GM18868 (cell line): ENCODE data around the gene RPL10A.

Experiments used
- ATAC-seq: cut with Tn5 transposase; IDR thresholded peaks from one replicate; pipeline ENCODE4 v1.9.1; 2021; ENCODE audit warnings: mild to moderate bottlenecking, moderate library complexity; ENCODE audit not compliant: unreplicated experiment

The RPL10A gene

DNA sequence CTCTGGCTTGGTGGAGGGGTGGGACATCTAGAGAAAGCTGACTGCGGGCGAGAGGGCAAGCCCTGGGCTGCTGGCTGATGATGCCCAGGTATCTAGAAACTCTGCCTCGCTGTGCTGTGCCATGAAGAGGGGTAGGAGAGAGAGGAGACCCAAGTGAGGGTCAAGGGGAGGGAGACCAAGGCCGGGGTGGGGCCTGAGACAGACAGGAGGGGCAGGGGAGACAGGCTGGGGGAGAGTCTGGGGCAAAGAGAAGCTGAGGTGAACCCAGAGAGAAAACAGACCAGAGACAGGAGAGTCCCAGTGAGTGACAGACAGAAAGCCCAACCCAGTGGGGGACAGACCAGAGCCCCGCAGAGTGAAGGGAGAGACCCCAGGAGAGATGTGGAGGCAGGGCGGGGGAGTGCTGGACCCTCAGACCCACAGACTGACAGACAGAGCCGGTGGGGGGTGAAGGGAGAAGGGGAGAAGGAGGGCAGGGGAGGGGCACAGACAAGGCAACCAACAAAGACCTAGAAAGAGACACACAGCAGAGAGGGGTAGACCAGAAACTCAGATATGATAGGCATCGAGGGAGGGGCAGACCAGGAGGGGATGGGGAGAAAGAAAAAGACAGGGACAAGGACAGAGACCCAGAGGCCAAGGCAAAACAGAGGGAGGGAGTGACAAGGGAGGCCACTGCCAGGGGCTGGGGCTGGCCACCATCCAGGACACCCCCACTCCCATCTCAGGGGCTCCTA is 22.8 kb downstream of the RPL10A start:
- ATAC-seq: no peak

DNA sequence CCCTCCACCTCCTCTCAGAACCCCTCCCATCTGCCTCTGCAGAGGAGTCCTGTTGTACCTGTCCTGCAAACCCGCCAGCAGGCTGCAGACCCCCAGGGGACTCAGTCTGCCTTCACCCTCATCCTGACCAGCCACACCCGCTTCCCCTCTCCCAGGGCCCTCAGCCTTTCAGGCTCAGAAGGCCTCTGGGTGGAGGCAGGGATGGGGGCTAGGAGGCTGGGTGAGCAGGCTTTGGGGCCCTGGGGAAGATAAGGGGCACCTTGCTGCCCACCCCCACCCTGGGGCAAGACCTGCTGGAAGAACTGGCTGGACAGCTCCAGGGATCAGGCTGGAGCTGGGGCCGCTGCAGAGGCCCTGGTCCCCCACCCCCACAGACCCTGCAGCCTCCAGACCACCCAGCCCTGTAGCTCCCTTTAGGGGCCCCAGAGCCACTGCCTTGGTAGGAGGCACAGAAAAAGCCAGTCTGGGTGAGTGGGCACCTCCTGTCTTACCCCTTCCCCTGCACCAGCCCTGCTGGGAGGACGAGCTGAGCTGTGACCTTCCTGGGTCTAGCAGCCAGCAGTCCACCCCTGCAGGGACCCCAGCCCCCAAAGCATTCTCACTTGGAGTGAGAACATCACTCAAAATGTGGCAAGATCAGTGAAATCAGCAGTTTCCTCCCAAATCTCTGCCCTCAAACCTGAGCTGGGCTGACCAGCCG is 23.5 kb downstream of the RPL10A start:
- no peak for ATAC-seq

DNA sequence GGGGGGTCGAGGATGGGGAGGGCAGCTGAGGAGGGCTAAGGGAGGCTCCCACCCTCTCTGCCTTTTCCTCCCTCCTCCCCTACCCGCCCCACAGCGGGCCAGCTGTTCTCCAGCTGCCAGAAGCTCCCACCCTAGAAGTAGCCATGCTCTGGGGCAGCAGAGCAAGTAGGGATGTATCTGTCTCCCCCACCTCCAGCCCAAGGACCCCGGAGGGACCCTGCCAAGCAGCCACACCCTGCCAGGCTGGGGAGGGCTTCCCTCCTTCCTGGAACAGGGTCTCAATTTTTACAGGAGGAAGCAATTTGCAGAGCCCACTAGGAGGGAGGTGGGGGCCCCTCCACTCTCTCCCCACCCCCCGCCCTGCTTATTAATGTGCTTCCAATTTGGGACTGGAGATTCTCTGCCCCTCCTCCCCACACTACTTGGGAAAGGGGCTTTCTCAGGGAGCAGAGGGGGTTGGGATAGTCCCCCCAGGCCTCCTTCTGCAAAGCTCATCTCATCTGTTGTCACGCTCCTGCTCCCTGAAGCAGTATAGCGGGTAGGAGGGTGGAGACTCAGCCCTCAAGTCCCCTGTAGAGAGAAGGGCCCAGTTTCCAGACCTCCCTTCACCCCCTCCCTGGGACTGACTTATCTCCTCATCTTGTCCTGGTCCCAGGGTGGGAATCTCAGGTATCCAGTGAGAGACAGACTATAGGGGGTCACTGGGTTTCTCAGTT is 24.2 kb downstream of the RPL10A start:
- no peak for ATAC-seq

DNA sequence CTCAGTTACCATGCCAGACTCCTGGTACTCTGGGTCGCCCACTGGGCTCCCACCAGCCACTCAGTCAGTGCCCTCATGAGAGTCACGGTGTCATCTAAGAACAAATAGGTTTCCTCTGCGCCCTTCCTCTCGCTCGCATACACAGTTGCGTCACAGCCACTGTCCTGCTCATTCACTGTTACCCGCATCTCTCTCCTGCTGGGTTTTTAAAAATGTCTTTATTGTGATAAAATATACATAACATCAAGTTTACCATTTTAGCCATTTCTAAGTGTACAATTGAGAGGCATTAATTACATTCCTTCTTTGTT is 24.7 kb downstream of the RPL10A start:
- no peak for ATAC-seq

DNA sequence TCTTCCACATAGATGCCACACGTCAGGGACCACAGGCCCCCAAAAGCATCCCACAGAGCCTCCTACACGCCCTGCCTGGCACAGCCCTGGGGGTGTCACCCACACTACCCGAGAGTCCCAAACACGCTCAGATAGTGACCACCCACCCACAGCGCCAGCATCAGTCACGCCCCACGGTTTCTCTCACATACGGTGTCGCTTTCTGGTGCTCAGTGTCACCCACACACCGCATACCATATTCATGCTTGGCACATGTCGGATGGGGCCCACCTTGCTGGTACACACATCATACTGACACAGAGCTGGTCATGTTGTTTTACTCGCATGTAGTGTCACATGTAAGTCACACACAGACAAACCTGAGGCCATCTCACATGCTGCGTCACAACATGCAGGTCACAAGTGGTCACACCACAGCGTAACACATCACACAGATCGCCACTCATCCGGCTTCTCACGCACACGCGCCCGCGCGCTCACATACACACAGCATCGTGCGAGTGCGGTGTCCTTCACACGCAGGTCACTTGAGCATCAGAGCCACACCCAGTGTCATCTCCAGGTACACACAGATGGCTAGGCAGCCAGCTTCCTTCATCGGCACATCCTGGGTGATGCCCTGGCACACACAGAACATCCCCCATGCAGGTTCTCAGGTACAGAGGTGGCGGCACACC is 25.2 kb downstream of the RPL10A start:
- ATAC-seq: no peak

DNA sequence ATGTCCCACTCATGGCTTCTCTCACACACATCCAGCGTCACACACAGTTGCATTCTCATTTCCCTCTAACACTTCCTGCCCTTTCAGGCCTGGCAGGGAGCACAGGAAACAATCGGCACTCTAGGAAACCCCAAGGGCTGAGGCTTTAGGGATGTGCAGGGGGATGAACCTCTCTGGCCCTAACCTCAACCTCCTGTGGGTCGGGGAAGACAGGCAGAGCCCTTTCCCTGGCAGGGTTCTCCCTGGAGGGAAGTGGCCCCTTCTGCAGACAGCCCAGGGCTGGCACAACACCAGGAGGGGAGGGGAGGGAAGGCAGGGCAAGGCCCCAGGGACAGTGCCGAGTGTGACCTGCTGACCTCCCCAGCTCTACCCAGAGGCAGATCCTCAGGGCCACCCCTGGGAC is 26.0 kb downstream of the RPL10A start:
- ATAC-seq: no peak

DNA sequence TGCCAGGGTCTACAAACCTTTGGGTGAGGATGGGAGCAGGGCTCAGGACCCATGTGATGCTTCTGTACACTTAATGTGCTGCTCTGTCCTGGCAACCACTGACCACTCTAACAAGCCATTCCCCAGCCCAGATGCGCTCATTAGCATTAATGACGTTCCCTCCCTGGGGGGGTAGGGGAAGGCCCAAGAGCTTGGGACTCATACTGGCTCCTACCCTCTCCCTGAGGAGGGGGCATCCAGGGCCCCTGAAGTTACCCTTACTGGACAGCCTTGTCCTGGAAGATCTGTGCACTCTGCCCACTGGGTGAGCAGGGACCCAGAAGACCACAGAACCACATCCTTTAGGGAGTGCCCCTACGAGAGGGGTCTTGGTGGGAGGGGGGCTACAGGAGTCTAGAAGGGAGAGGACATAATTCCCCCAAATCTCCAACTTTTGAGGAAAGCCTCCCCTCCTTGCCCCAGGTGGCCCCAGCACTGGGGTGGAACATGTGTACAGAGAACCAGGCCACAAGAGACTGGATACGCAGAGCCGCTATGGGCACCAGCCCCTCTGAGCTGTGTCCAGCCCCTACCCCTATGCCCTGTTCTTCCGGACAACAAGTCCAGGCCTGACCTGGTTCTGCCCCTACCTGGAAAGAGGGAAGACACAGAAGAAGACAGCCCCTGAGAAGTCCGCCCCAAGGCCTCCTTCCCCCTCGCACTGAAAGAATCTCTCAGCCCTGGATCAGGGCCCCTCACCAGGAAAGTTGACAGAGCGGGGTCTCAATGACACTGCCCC is 27.2 kb downstream of the RPL10A start:
- no peak for ATAC-seq

DNA sequence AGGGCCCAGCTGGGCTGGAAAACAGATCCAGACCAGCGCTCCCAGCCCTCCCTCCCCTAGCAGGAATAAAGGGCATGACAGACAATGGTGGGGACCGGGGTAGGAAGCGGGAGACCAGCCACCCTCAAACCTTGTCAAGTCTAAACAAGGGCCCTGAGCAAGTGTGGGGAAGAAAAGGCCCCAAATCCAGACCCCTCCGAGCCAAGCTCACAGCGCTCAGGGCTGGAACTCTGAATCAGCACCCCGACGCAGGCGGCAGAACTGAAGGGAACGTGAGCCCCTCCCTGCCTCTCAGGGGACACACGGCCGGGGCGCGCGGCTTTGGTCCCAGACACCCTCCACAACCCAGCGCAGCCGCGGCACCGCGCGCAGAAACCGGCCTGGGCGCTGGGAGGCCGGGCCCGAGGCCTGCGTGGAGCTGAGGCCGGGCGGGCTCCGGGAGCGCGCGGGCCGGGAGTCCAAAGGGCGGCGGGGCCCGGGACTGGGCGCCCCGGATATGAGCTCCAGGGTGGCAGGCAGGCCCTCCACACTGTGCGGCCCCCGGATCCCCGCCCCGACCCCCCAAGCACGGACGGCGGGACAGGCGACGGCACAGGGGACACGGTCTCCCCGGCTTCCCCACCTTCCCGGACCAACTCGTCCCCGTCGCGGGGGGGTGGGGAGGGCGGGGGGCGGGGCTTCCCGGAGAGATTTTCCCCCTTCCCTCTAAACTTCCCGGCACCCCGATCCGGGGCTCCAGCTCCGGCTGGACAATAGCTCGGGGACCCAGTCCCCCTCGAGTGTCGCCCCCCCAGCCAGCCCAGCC is 28.0 kb downstream of the RPL10A start:
- no peak for ATAC-seq

DNA sequence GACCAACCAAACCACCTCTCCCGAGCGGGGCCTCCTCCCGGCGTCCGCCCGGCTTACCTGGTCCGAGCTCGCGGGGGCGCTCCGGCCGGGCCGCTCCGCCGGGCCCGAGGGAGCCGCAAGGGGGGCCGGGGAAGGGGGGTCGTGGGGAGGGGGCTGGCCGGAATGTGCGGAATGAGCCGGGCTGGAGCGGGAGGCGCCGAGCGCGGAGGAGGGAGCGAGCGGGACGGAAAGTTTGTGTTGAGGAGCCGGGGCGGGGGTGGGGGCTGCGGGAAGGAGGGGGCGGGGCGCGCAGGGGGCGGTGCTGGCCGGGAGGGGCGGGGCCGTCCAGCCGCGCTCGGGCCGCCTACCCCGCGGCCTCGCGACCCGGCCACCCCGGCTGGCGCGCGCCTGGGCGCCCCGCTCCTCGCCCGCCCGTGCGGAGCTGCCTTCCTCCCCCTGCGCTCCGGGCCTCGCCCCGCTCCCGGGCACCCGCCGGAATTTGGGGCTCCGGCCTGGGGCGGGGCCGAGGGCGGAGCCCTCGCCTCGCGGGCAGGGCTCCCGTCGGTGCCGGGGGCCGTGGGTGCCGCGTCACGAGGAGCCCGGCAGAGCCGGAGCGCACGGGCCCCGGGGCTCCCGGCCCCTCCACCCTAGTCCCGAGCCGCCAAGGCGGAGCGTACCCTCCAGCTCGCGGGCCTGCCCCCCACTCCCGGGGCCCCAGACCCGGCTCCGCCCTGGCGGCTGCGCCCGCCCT is 28.8 kb downstream of the RPL10A start, which contains the start of gene TEAD3:
TEAD3 (minus strand) TSS at position 239 of the 730 bp plus-strand sequence.
- ATAC-seq: no peak

DNA sequence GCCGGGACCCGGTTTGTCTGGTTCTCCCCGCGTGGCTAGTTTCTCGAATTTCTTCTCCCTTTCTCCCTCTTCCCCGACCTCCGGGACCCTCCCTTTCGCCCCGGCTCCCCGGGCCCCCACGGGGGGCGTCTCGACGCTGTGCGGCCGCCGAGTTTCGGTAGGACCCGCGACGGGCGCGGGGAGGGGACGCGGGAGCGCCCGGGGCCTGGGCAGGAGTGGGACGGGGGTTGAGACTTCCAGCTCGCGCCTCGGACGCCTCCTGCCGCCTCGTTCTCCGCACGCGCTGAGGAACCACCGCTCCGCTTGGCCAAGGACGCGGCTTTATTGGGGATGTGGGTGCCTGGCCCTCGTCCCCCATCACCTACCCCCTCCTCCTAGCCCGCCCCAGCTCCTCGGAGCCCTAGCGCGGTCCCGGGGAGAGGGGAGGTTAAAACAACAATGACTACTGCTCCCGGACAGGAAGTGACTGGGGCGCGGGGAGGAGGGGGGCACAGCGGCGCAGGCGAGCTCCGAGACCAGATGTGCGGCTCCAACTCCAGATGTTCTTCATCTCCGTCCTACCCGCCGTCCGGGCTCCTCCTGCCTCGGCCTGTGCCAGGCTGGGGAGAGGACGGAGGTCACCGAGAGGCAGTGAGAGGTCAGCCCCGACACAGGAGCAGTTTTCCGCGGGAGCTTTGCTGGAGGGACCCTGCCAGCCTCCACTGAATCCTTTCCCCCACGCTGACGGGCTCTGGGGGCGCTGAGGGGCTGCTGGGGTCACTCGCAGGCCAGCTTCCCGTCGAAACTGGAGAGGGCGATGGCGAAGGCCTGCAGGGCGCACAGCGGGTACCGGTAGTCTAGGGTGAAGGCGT is 29.6 kb downstream of the RPL10A start:
- no peak for ATAC-seq

DNA sequence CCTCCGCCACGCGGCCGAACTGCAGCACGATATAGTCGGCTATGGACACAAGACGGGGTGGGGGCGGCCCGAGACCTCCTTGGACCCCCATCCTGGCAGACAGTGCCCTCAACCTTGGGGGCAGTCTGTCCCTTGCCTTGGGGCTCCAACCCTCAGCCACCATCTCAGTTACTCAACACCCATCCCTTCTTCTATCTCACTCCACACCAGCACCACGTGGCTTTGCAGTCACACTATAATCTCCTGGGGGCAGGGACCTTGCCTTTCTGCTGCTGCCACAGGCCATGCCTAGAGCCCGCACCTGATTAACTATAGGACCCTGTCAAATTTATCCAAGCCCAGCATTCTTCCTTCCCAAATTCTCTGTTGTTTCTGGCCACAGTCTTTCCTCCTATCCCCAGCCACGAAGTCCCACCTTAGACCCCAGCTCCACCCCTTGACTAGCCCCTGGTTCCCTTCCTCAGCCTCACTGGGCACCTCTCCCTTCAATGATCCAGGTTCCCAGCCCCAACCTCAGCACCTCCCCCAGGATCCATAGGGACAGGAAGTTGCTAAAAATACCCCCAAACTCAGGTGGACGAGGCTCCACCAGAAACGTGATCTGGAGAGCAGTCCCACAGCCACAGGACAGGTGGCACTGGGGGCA is 30.3 kb downstream of the RPL10A start:
- no peak for ATAC-seq

DNA sequence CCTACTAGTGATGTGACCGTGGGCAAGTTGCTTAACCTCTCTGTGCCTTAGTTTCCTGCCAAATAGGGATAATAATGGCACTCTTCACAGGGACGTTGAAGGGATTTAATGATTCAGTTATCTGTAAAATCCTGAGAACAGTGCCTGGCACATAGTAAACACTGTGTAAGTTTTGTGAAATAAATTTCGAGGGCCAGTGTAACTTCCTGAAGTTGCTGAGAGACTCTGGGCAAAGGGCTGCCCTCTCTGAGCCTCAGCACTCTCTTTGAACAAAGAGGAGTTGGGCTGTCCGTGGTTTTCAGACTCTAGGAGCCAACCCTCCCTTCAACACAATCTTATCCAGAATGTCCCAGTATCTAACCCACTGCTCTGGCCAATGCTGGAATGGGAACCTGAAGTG is 31.2 kb downstream of the RPL10A start:
- no peak for ATAC-seq

DNA sequence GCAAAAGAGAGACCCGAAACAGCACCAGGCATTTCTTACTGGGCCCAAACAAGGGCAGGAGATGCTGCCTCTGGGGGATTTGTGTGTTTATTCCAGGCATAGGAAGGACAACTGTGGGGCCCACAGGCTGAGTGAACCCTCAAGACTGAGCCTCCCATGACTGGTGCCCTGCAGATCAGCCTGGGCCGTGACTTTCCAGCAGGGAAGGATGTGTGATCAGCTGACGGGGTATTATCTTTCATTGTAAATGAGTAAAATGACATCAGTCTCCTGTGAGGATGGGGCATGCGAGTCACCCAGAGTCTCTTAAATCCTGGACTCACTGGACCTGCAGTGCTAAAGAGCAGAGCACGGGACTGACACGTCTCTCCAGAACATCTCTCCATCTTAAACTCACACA is 32.6 kb downstream of the RPL10A start:
- ATAC-seq: no peak

DNA sequence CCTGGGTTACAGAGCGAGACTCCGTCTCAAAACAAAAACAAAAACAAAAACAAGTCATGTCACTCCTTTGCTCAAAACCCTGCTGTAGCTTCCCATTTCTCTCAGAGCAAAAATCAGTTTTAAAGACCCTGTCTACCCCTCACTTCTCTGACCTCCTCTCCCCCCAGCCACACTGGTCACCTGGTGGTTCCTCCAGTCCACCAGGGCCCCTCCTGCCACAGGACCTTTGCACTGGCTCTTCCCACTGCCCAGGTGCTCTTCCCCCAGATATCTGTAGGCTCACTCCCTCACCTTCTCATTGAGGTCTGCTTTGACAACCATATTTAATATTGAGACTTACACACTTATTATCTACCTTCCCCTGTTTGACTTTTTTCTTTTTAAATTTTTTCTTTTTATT is 33.6 kb downstream of the RPL10A start:
- no peak for ATAC-seq

DNA sequence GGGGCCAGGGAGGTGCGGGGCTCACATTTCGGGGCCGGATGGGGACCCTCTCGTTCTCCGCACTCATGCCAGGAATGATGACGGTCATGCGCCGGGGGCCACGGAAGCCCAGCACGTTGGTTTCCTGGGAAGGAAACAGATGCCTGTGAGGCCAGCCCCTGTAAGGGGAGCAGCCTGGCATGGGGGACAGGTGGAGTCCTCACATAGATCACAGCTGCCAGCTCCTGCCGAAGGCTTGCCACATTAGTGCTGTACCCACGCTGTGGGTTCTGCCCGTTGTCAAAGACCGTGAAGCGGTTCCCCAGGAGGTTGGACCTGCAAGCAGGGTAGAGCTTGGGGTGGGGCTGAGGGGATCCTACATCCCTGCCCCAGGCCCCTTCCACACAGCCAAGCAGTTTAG is 35.3 kb downstream of the RPL10A start:
- ATAC-seq: no peak

DNA sequence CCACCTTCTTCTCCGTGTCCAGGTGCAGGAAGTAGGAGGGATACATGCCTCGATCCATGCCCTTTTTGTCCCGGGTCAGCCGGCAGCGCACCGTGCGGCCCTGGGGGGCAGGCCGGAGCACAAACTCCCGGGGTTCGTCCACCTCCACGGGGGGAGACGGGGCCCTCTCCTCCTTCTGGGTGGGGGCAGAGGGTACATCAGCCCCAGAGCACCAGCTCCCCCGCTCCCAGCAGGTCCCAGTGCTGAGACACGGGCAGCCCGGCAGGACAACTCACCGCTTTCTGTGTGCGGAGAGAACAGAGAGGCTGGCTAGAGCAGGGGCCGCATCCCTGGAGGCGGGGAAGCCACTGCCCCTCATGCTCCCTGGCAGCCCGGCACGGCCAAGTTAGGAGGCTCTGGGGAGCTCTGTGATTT is 37.8 kb downstream of the RPL10A start:
- ATAC-seq: no peak

DNA sequence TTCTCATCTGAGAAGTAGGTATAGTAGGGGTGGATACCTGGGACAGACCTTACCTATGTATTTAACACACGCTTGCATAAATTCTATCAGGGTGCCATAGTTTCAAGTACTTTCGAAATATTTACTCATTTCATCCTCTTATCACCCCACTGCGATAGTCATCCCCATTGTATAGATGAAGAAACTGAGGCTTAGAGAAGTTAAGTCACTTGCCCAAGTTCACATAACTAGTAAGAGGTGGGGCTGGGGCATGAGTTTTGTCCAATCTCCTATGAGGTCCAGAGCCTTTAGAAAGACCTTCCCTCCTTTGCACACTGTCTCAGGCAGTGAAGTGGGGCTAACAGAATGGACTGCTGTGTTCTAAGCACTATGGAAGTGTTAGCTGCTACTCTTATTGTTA is 38.3 kb downstream of the RPL10A start:
- no peak for ATAC-seq

DNA sequence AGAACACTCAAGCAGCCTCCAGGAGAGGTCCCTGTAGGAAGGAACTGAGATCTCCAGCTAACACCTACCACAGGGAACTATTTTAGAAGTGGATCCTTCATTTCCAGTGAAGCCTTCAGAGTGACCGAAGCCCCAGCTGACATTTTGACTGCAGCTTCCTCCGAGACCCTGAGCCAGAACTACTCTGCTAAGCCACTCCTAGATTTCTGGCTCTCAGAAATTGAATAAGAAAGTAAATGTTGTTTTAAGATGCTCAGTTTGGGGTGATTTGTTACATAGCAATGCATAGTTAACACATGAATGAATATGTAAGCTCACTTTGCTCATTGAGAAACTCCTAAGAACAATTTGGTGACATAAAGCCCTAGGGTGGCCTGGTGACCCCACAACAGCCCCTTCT is 39.0 kb downstream of the RPL10A start:
- ATAC-seq: no peak
